Caco-2 (cell line): ENCODE results near the gene BCAR1. TPM values are rescaled to one million over a fixed set of nuclear protein-coding genes. Genes with fewer than 3 reads are reported as not detected.

ENCODE experiments used
- BruUV-seq: library from RNA; stranded (reverse); fragments of 400-500 nt; replicated peaks from 2 replicates; lab custom pipeline; 2021; lab: Mats Ljungman, UMichigan
- CTCF ChIA-PET: fragments of 300-600 bp; sonication (Branson Sonifier 250); formaldehyde crosslinking; loops from one replicate; lab custom pipeline; 2022; ENCODE audit warnings: antibody characterized with exemption; lab: Charles Lee
- POLR2A ChIA-PET: fragments of 300-600 bp; sonication (Branson Sonifier 250); formaldehyde crosslinking; loops from one replicate; lab custom pipeline; 2022; ENCODE audit warnings: antibody characterized with exemption; lab: Charles Lee
- DNase-seq, 2 experiments: peaks; one replicate each; pipeline versions ENCODE4 v3.0.0 to v3.0.0-alpha.2; 2020 to 2022
- H3K27me3 ChIP-seq: replicated peaks from 2 replicates; pipeline ENCODE4 v1.6.0; 2011; ENCODE audit warnings: low read length; ENCODE audit not compliant: control insufficient read depth, insufficient read depth
- H3K36me3 ChIP-seq: 2 replicates; pipeline ENCODE4 v1.5.1; 2011; ENCODE audit warnings: low read length; ENCODE audit not compliant: control insufficient read depth, insufficient read depth
- H3K4me1 ChIP-seq: fragments of 250-450 bp; sonication (Bioruptor Pico); 2 replicates; pipeline ENCODE4 v1.5.1; 2020; ENCODE audit warnings: mild to moderate bottlenecking
- H3K4me3 ChIP-seq: 2 replicates; pipeline ENCODE4 v1.5.1; 2011; ENCODE audit warnings: low read depth, mild to moderate bottlenecking, control low read depth, low read length
- H3K9me3 ChIP-seq: fragments of 250-450 bp; sonication (Bioruptor Pico); 2 replicates; pipeline ENCODE4 v1.5.1; 2020; ENCODE audit warnings: mild to moderate bottlenecking, moderate library complexity
- H3K27ac Mint-ChIP-seq: one replicate; pipeline ENCODE4 v1.8.0; 2022; ENCODE audit warnings: mixed read lengths; ENCODE audit not compliant: unreplicated experiment
- H3K27me3 Mint-ChIP-seq: one replicate; pipeline ENCODE4 v1.8.0; 2022; ENCODE audit warnings: mixed read lengths; ENCODE audit not compliant: insufficient read depth, unreplicated experiment
- H3K36me3 Mint-ChIP-seq: one replicate; pipeline ENCODE4 v1.8.0; 2022; ENCODE audit warnings: mild to moderate bottlenecking, mixed read lengths; ENCODE audit not compliant: insufficient read depth, unreplicated experiment
- H3K4me1 Mint-ChIP-seq: one replicate; pipeline ENCODE4 v1.8.0; 2022; ENCODE audit warnings: low read depth, mixed read lengths; ENCODE audit not compliant: unreplicated experiment
- H3K4me3 Mint-ChIP-seq: one replicate; pipeline ENCODE4 v1.8.0; 2022; ENCODE audit warnings: mild to moderate bottlenecking, moderate library complexity, mixed read lengths; ENCODE audit not compliant: unreplicated experiment
- H3K9me3 Mint-ChIP-seq: one replicate; pipeline ENCODE4 v1.8.0; 2022; ENCODE audit warnings: mixed read lengths; ENCODE audit not compliant: unreplicated experiment
- CTCF ChIP-seq, 2 experiments: fragments of 200-600 bp in 1 of 2; IDR thresholded peaks; 1 replicate in 1 of 2; 2 replicates in 1 of 2; pipeline versions ENCODE4 v1.5.1 to v1.8.0; 2011 to 2022; ENCODE audit warnings: antibody characterized with exemption in 1 of 2, control low read depth in 1 of 2, inconsistent platforms in 1 of 2, low read depth in 1 of 2, low read length in 1 of 2, mild to moderate bottlenecking in 1 of 2, moderate library complexity in 1 of 2; ENCODE audit not compliant: insufficient read depth in 1 of 2, severe bottlenecking in 1 of 2, unreplicated experiment in 1 of 2
- intact Hi-C: fragments of 100-400 bp; cut with micrococcal nuclease; formaldehyde crosslinking; loops from one replicate; pipeline ENCODE4 v1.10.0; 2022; ENCODE audit not compliant: unreplicated experiment
- total RNA-seq: library from RNA; stranded (reverse); gene quantifications from 2 replicates; pipeline ENCODE4 v1.2.3, GENCODE V29; 2022

BCAR1 gene
- total RNA-seq, 1 experiment from 2014 or later, result 95.5 TPM

GRCh38 chr16:75248142-75248535 is 3.3 kb downstream of the BCAR1 start:
- Histone ChIP-seq H3K4me3 (no peak overlapping the region), H3K9me3 (no peaks in the 10 kb centered on the region), H3K27me3 (no peaks in the 10 kb centered on the region), H3K36me3 (peaks cover 6% of the 10 kb centered on the region; the same call in 1 of the 2 replicates), H3K4me1 (peaks cover 75% of the 10 kb centered on the region)
- peak overlapping the region; percentile 95 for H3K27ac Mint-ChIP-seq
- no peaks in the 10 kb centered on the region for H3K27me3 Mint-ChIP-seq
- H3K4me1 Mint-ChIP-seq, result peaks cover 63% of the 10 kb centered on the region
- intact Hi-C loops, result no loop called here
- ChIA-PET POLR2A (no interaction called here), CTCF (interaction anchor here (1.0 kb wide), 2 partner anchors 15 to 137 kb away, joined by 4 read pairs; no protein-coding TSS in a partner anchor)
- no TSS peak for BruUV-seq
- no peak for TF ChIP-seq CTCF (IDR thresholded peaks at IDR 0.05; ENCODE audit: insufficient read depth in 1 of 2, low read depth in 1 of 2, low read length in 1 of 2, severe bottlenecking in 1 of 2, unreplicated experiment in 1 of 2)
- H3K9me3 Mint-ChIP-seq, result no peaks in the 10 kb centered on the region
- H3K36me3 Mint-ChIP-seq, result peaks cover 82% of the 10 kb centered on the region
- no peak for DNase-seq
- H3K4me3 Mint-ChIP-seq, result peak overlapping the region; percentile 11

GRCh38 chr16:75247249-75247648 is 4.2 kb downstream of the BCAR1 start:
- peak overlapping the region; percentile 95 for H3K27ac Mint-ChIP-seq
- H3K27me3 Mint-ChIP-seq, result no peaks in the 10 kb centered on the region
- DNase-seq, result no peak
- peaks cover 6% of the 10 kb centered on the region; the same call in 1 of the 2 replicates for H3K36me3 ChIP-seq
- ChIA-PET CTCF (interaction anchor here (1.0 kb wide), 1 partner anchor 138 kb away, joined by 4 read pairs; no protein-coding TSS in a partner anchor), POLR2A (no interaction called here)
- H3K4me1 Mint-ChIP-seq, result peaks cover 55% of the 10 kb centered on the region
- no peaks in the 10 kb centered on the region for H3K9me3 ChIP-seq
- H3K36me3 Mint-ChIP-seq, result peaks cover 90% of the 10 kb centered on the region
- no peak for TF ChIP-seq CTCF (IDR thresholded peaks at IDR 0.05; ENCODE audit: insufficient read depth in 1 of 2, low read depth in 1 of 2, low read length in 1 of 2, severe bottlenecking in 1 of 2, unreplicated experiment in 1 of 2)
- H3K4me3 ChIP-seq, result no peak overlapping the region
- peak overlapping the region; percentile 11 for H3K4me3 Mint-ChIP-seq
- BruUV-seq, result no TSS peak
- no peaks in the 10 kb centered on the region for H3K27me3 ChIP-seq
- H3K4me1 ChIP-seq, result peaks cover 67% of the 10 kb centered on the region
- no peaks in the 10 kb centered on the region for H3K9me3 Mint-ChIP-seq
- intact Hi-C loops, result no loop called here

- no peak overlapping the region for H3K4me3 ChIP-seq
- H3K9me3 ChIP-seq, result no peaks in the 10 kb centered on the region
- no TSS peak for BruUV-seq
- CTCF ChIA-PET, result interaction anchor here (1.6 to 1.7 kb wide), 2 partner anchors 13 to 139 kb away, joined by 4 to 6 read pairs; no protein-coding TSS in a partner anchor
- peaks cover 7% of the 10 kb centered on the region for H3K36me3 ChIP-seq
- H3K4me1 ChIP-seq, result peaks cover 61% of the 10 kb centered on the region
- H3K27ac Mint-ChIP-seq, result peak overlapping the region; percentile 95
- POLR2A ChIA-PET, result no interaction called here
- H3K36me3 Mint-ChIP-seq, result peaks cover 90% of the 10 kb centered on the region
- H3K4me3 Mint-ChIP-seq, result peak overlapping the region; percentile 11
- TF ChIP-seq CTCF (IDR thresholded peaks at IDR 0.05; ENCODE audit: insufficient read depth in 1 of 2, low read depth in 1 of 2, low read length in 1 of 2, severe bottlenecking in 1 of 2, unreplicated experiment in 1 of 2), result no peak
- intact Hi-C loops, result no loop called here
- no peak for DNase-seq
- H3K27me3 Mint-ChIP-seq, result no peaks in the 10 kb centered on the region
- H3K9me3 Mint-ChIP-seq, result no peaks in the 10 kb centered on the region
- peaks cover 50% of the 10 kb centered on the region for H3K4me1 Mint-ChIP-seq
- H3K27me3 ChIP-seq, result no peaks in the 10 kb centered on the region
Observed at GRCh38 chr16:75246504-75247205, 4.8 kb downstream of the BCAR1 start.
